Skeletal muscle tissue (tissue), 4 donors: ENCODE results near the gene FGL2. TPM values are rescaled to one million over a fixed set of nuclear protein-coding genes. Genes with fewer than 3 reads are reported as not detected.
"Not testable (repeated sequence)": the region's sequence is repeated elsewhere in the genome, so short reads cannot be mapped to it uniquely, and the experiment has no call there.

ENCODE experiments used
- H3K27ac ChIP-seq: one replicate; pipeline ENCODE4 v1.7.0; 2013; ENCODE audit warnings: mild to moderate bottlenecking, low read depth, low read length, inconsistent platforms
- H3K27me3 ChIP-seq, 3 donors: one replicate each; pipeline ENCODE4 v1.7.0; 2013; ENCODE audit warnings: low read length in 3 of 3; ENCODE audit not compliant: control insufficient read depth in 3 of 3, insufficient read depth in 3 of 3
- H3K36me3 ChIP-seq, 3 donors: one replicate each; pipeline ENCODE4 v1.7.0; 2013; ENCODE audit warnings: low read length in 3 of 3; ENCODE audit not compliant: control insufficient read depth in 3 of 3, insufficient read depth in 3 of 3
- H3K4me1 ChIP-seq, 3 donors: one replicate each; pipeline ENCODE4 v1.7.0; 2013; ENCODE audit warnings: low read length in 3 of 3, mild to moderate bottlenecking in 3 of 3; ENCODE audit not compliant: control insufficient read depth in 3 of 3, insufficient read depth in 3 of 3
- H3K4me3 ChIP-seq, 3 donors: one replicate each; pipeline ENCODE4 v1.7.0; 2013; ENCODE audit warnings: low read length in 3 of 3
- H3K9ac ChIP-seq, 3 donors: one replicate each; pipeline ENCODE4 v1.7.0; 2013; ENCODE audit warnings: low read length in 3 of 3, mild to moderate bottlenecking in 3 of 3, moderate library complexity in 2 of 3, low read depth in 1 of 3
- H3K9me3 ChIP-seq, 3 donors: one replicate each; pipeline ENCODE4 v1.7.0; 2013; ENCODE audit warnings: low read length in 3 of 3; ENCODE audit not compliant: control insufficient read depth in 3 of 3
- total RNA-seq: library from RNA; depleted of rRNA; stranded (reverse); fragments of >200 nt; gene quantifications from one replicate; pipeline ENCODE4 v1.2.3, GENCODE V29; 2014
- donor health status: Osteomylitis.

Gene FGL2
- total RNA-seq, 1 donor from 2014 or later = 32.4 TPM

DNA sequence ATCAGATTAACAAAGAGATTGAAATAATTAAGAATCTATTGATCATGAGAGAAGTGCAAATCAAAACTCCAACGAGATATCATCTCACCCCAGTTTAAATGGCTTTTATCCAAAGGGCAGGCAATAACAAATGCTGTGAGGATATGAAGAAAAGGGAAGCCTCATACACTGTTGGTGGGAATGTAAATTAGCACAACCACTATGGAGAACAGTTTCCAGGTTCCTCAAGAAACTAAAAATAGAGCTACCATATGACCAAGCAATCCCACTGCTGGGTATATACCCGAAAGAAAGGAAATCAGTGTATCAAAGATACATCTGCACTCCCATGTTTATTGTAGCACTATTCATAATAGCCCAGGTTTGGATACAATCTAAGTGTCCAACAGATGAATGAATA is 13.8 kb downstream of the FGL2 start:
- no peak overlapping the region for H3K4me3 ChIP-seq
- H3K36me3 ChIP-seq = no peaks in the 10 kb centered on the region
- H3K9me3 ChIP-seq = no peaks in the 10 kb centered on the region
- H3K27ac ChIP-seq = no peak overlapping the region
- H3K27me3 ChIP-seq = no peaks in the 10 kb centered on the region
- no peak overlapping the region for H3K9ac ChIP-seq
- H3K4me1 ChIP-seq = peaks cover 0 to 2% (median 0%) of the 10 kb centered on the region in 3 donors

DNA sequence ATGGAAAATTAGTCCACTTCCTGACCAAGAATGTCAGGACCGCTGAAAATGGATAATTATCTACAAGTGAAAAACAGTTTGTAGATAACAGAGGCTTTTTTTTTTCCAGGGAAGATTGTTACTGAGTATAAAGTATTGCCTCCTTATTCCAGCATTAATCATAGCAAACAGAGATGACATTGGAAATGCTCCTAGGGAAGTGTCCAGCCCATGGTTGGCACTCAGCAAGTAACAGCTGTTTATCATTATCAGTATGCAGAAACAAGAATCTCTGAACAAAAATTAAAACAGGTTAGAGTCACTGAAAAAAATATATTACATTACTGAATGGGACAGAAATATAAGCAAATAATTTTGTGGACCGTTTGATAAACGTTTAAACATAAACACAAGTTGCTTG is 14.6 kb downstream of the FGL2 start:
- Histone ChIP-seq H3K27ac (no peak overlapping the region), H3K9me3 (no peaks in the 10 kb centered on the region), H3K4me3 (no peak overlapping the region), H3K9ac (no peak overlapping the region), H3K27me3 (no peaks in the 10 kb centered on the region), H3K4me1 (peaks cover 0 to 2% (median 0%) of the 10 kb centered on the region in 3 donors), H3K36me3 (no peaks in the 10 kb centered on the region)

DNA sequence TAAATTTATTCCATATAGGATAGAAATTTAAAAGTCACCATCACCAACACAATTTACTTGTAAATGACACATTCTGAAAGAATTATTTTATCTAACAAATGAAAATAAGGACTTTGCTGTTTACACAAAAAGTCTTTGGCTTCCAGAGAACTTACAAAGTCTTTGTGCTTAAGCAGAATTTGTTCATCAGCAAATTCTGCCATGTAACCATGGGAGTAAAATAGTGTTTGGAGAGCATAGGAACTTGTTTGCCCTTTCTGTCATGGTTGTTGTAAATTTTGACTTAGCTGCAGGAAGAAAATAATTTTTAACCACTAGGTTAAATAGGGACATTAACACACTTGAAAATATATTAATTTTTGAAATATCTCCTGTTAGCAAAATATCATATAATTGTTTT is 15.2 kb downstream of the FGL2 start:
- Histone ChIP-seq H3K27ac (no peak overlapping the region), H3K27me3 (no peaks in the 10 kb centered on the region), H3K9me3 (no peaks in the 10 kb centered on the region), H3K36me3 (no peaks in the 10 kb centered on the region), H3K4me3 (no peak overlapping the region), H3K9ac (no peak overlapping the region), H3K4me1 (peaks cover 0 to under 1% (median 0%) of the 10 kb centered on the region in 3 donors)

DNA sequence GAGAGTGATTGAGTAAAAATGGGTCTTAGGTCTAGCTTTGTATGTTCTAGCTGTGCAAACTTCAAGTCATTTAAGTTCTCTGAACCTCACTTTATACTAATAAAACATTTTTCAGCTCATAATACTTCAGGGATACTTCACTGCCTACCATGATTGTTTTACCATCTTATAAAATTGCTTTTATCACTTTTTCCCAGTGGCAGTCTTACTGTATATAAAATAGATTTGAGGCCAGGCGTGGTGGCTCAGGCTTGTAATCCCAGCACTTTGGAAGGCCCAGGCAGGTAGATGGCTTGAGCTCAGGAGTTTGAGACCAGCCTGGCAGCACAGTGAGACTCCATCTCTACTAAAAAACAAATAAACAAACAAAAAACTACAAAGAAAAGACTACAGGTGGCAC is 17.4 kb downstream of the FGL2 start:
- H3K9me3 ChIP-seq = no peaks in the 10 kb centered on the region
- H3K4me1 ChIP-seq = no peaks in the 10 kb centered on the region
- H3K36me3 ChIP-seq = no peaks in the 10 kb centered on the region
- H3K27ac ChIP-seq = no peak overlapping the region
- H3K4me3 ChIP-seq = no peak overlapping the region
- no peak overlapping the region for H3K9ac ChIP-seq
- no peaks in the 10 kb centered on the region for H3K27me3 ChIP-seq

DNA sequence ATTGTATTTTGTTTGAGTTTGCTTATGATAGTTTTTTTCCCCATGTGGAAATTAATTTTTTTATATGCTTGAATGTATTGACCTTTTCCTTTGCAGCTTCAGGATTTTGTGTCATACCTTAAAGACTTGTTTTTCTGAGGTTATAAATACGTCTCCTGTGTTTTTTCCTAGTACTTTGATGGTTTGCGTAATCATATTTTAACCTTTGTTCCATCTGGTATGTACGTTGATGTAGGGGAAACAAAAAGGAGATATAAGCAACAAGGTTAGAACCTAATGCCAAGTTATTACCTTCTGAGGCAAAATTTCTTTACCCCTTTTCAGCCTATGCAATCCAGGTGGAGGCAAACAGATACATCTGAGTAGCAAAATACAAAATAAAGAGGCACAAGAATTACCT is 17.9 kb downstream of the FGL2 start:
- no peak overlapping the region for H3K9ac ChIP-seq
- H3K27me3 ChIP-seq = no peaks in the 10 kb centered on the region
- H3K27ac ChIP-seq = no peak overlapping the region
- H3K4me1 ChIP-seq = no peaks in the 10 kb centered on the region
- H3K36me3 ChIP-seq = no peaks in the 10 kb centered on the region
- H3K9me3 ChIP-seq = no peaks in the 10 kb centered on the region
- no peak overlapping the region for H3K4me3 ChIP-seq

DNA sequence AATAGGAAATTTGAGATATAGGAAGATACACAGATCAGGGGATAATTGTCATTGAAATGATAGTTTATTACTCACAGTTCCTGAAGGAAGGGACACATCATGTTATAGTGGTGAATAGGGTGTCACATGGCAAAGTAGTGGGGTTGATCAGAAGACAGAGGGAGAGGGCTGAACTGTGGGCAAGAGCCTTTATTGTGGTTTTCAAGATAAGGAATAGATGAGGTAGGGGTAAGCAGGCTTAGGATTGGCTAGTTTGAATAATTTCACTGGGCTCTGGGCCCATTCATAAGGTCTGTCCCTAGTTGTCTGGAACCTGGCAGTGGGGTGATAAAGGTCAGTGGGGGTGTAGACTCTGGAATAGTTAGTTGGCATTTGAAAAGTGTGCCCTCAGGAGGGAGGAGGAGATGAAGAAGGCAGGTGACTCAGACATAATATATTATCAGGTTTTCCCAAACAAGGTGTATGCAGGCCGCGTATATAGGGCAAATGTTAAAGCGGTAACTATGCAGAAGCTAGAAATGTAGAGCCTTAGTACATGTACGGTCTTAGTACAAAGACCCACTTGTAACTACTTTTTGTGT is 18.5 kb downstream of the FGL2 start:
- H3K27ac ChIP-seq = no peak overlapping the region
- H3K9me3 ChIP-seq = no peaks in the 10 kb centered on the region
- no peaks in the 10 kb centered on the region for H3K36me3 ChIP-seq
- no peak overlapping the region for H3K4me3 ChIP-seq
- H3K9ac ChIP-seq = no peak overlapping the region
- H3K27me3 ChIP-seq = no peaks in the 10 kb centered on the region
- no peaks in the 10 kb centered on the region for H3K4me1 ChIP-seq

DNA sequence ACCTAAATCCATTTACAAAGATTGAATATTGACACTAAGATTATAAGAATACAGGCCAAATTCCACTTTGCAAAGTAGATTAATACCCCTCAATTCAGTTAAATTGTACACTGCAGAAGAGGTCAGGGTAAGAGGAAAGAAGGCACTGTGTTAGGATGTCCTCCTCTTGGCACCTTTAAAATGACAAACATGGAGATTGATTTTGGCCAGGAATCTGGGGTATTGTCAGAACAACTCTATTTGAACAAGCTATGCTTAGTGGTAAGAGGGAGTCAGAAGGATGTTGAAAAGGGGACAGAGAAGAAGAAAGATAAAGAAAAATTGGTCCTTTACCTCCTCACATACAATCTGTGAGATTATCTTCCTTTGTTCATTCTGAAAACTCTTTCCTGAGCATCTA is 21.6 kb downstream of the FGL2 start:
- not testable (repeated sequence) for H3K9me3 ChIP-seq, H3K27ac ChIP-seq, H3K9ac ChIP-seq, H3K27me3 ChIP-seq, H3K4me1 ChIP-seq, H3K4me3 ChIP-seq, H3K36me3 ChIP-seq

DNA sequence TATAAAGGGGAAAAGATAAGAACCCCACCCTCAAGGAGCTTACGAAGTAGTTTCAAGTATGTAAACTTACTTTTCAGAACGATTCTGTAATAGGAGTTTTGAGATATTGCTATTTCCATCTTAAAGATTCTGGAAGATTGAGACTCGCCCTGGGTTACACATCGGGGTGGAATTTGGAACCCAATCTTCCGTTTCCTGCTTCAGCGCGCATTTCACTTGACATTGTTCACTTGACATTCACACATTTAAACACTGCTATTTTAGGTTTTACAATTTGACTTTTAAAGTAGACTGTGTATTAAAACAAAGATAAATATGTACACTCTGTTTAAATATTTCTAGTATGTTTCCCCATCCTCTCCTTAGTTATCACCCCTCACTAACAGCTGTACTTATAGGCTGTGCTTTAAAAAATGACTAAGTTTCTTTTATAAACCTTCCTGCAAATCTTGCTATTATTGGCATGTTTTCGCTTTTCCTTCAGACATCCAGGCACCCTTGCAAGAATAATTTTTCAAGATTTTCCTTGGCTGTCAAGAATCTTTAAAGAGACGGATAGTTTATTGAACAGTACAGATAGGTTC is 22.2 kb downstream of the FGL2 start:
- not testable (repeated sequence) for H3K27me3 ChIP-seq, H3K9me3 ChIP-seq, H3K27ac ChIP-seq, H3K4me3 ChIP-seq, H3K4me1 ChIP-seq, H3K9ac ChIP-seq, H3K36me3 ChIP-seq

DNA sequence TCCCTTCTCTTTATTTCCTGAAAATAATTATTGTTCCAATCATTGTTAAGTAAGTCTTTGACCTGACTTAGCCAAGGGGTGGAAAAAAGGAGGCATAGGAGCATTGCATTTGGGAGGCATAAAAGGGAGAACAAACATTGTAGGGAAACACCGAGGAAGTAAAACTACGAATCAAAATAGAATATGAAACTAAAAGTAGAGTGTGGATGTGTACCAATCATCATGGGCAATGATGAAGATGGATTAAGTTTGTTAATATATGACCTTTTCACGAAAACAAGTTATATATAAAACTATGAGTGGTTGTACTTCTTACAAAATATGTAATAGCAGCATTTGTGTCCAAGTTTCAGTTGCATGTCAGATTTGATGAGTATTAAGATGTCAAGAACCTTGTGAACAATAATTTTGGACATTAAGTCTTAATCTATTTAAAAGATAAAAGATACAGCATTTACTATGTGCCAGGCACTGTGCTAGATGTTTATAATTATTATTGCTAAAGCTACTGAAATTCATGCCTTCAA is 24.3 kb downstream of the FGL2 start:
- not testable (repeated sequence) for H3K27me3 ChIP-seq, H3K27ac ChIP-seq, H3K4me1 ChIP-seq, H3K36me3 ChIP-seq, H3K9me3 ChIP-seq, H3K9ac ChIP-seq, H3K4me3 ChIP-seq

DNA sequence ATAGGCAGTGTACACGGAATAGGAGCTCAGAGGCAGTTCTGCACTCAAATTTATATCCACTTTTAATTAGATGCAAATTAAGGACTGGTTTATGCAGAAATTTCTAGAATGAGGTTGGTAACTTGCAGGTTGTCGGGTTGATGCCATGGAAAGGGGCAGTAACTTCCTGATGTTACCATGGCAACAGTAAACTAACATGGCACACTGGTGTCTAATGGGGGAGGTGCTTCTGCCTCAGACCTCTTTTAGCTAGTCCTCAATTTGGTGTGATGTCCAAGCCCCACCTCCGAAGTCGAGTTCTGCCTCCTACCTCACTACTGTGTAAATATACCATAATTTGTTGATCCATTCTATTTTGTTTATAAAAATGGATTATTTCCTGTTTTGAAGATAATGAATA is 25.2 kb downstream of the FGL2 start:
- H3K4me3 ChIP-seq, H3K27ac ChIP-seq, H3K9me3 ChIP-seq, H3K9ac ChIP-seq, H3K27me3 ChIP-seq, H3K4me1 ChIP-seq, H3K36me3 ChIP-seq: not testable (repeated sequence)
